Body of pancreas (tissue), 4 donors: ENCODE results near the gene INPP5J.

Experiments used
- POLR2A ChIP-seq, 3 donors: fragments of 450-650 bp; IDR thresholded peaks; one replicate each; pipeline ENCODE4 v1.6.1; 2016; ENCODE audit warnings: antibody characterized with exemption in 3 of 3, mild to moderate bottlenecking in 2 of 3
- TF ChIP-seq, protein P1 (sequence below), 7 experiments: fragments of 450-650 bp in 4 of 7; fragments of 200-600 bp in 3 of 7; sonication (generic) in 3 of 7; IDR thresholded peaks; one replicate each; pipeline ENCODE4 v1.5.1; 2016 to 2019; ENCODE audit warnings: antibody characterized with exemption in 7 of 7

DNA sequence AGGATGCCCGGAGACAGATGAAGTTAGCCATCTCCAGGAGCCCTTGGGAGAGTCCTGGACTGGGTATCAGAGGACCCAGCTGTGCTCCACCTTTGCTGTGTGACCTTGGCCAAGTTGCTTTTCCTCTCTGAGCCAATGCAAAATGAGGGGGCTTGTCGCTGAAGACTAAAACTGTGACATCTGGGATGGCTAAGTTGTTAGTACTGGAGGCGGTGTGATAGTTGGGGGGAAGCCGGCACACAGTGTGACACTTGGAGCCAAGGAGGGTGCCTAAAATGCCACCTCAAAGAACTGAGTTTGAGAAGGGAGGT lies 481 bp downstream of the INPP5J start:
- TF ChIP-seq, protein P1, sequence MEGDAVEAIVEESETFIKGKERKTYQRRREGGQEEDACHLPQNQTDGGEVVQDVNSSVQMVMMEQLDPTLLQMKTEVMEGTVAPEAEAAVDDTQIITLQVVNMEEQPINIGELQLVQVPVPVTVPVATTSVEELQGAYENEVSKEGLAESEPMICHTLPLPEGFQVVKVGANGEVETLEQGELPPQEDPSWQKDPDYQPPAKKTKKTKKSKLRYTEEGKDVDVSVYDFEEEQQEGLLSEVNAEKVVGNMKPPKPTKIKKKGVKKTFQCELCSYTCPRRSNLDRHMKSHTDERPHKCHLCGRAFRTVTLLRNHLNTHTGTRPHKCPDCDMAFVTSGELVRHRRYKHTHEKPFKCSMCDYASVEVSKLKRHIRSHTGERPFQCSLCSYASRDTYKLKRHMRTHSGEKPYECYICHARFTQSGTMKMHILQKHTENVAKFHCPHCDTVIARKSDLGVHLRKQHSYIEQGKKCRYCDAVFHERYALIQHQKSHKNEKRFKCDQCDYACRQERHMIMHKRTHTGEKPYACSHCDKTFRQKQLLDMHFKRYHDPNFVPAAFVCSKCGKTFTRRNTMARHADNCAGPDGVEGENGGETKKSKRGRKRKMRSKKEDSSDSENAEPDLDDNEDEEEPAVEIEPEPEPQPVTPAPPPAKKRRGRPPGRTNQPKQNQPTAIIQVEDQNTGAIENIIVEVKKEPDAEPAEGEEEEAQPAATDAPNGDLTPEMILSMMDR (IDR thresholded peaks at IDR 0.05) = no peak
- no peak for TF ChIP-seq POLR2A (IDR thresholded peaks at IDR 0.05)
